ENCODE measurements around the gene FUT8.

Gene FUT8

GRCh38 chr14:65492266-65492665 is 79.7 kb downstream of the FUT8 start:
- no peaks in the 10 kb centered on the region for H3K4me1 ChIP-seq (ENCODE audit: insufficient read depth, insufficient read length)
- no peak overlapping the region for H3K4me3 ChIP-seq (ENCODE audit: insufficient read length, low read depth)
- H3K36me3 ChIP-seq (ENCODE audit: insufficient read depth, insufficient read length, low read length): no peaks in the 10 kb centered on the region
- no peaks in the 10 kb centered on the region for H3K27me3 ChIP-seq (ENCODE audit: insufficient read depth, insufficient read length)
- TF ChIP-seq ZNF274 (IDR thresholded peaks at IDR 0.05; ENCODE audit: low read depth, low read length): no peak
- no peak for DNase-seq (ENCODE audit: low read depth, low spot score)
- peaks cover 3% of the 10 kb centered on the region; the same call in 1 of the 2 replicates for H3K9me3 ChIP-seq (ENCODE audit: insufficient read depth, low read length)
- no peak overlapping the region for H3K9ac ChIP-seq (ENCODE audit: insufficient read length, low read depth)

DNA sequence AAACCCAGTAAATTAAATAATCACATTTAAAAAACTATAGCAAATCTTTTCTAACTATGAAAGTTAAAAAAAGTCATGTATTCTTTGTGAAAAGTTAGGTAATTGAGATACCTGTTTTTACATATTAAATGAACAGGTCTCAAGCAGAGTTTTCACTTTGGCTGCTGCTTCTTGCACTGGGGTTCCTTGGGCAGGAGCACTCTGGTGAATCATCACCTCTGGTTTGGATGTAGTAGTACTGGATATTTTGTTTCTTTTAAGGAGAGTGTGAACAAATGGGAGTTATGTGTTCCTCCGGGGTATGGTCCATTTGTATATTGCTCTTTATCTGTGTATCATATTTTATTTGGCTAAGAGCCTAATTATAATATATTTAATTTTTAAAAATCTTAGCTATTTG is 82.7 kb downstream of the FUT8 start:
- peaks cover 3% of the 10 kb centered on the region; the same call in 1 of the 2 replicates for H3K9me3 ChIP-seq (ENCODE audit: insufficient read depth, low read length)
- no peaks in the 10 kb centered on the region for H3K27me3 ChIP-seq (ENCODE audit: insufficient read depth, insufficient read length)
- no peak overlapping the region for H3K9ac ChIP-seq (ENCODE audit: insufficient read length, low read depth)
- no peak overlapping the region for H3K4me3 ChIP-seq (ENCODE audit: insufficient read length, low read depth)
- no peaks in the 10 kb centered on the region for H3K4me1 ChIP-seq (ENCODE audit: insufficient read depth, insufficient read length)
- DNase-seq (ENCODE audit: low read depth, low spot score): no peak
- TF ChIP-seq ZNF274 (IDR thresholded peaks at IDR 0.05; ENCODE audit: low read depth, low read length) (no peak), YY1 (IDR thresholded peaks at IDR 0.05; ENCODE audit: insufficient read depth, insufficient read length) (no peak), SUZ12 (IDR thresholded peaks at IDR 0.05; ENCODE audit: extremely low read depth, insufficient read depth, insufficient read length) (no peak)
- no peaks in the 10 kb centered on the region for H3K36me3 ChIP-seq (ENCODE audit: insufficient read depth, insufficient read length, low read length)

DNA sequence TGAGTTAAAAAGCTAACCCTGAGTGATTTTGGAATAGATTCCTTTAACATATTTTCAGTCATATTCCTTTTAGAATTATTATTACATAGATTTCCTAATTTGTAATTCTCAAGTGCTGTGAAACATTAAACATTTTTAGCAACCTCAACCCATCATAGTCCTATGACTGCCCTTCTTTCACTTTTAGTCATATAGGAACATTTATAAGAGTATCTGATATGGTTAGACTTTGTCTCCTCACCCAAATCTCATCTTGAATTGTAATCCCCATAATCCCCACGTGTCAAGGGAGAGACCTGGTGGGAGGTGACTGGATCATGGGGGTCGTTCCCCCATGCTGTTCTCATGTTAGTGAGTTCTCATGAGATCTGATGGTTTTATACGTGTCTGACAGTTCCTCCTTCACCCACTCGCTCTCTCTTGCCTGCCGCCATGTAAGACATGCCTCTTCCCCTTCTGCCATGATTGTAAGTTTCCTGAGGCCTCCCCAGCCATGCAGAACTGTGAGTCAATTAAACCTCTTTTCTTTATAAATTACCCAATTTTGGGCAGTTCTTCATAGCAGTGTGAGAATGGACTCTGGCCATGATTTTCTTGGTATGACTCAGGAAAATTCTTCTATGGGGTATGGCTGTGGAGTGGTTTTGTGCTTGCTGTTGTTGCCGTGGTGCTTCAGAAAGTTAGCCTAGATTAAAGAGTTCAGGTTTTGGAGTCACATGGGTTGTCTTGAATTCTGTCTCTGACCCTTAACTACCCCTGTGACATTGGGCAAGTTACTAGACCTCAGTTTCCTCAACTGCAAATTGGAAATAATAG is 83.9 kb downstream of the FUT8 start:
- Histone ChIP-seq H3K9ac (ENCODE audit: insufficient read length, low read depth) (no peak overlapping the region), H3K27me3 (ENCODE audit: insufficient read depth, insufficient read length) (no peaks in the 10 kb centered on the region), H3K36me3 (ENCODE audit: insufficient read depth, insufficient read length, low read length) (no peaks in the 10 kb centered on the region), H3K9me3 (ENCODE audit: insufficient read depth, low read length) (peaks cover 3% of the 10 kb centered on the region; the same call in 1 of the 2 replicates), H3K4me3 (ENCODE audit: insufficient read length, low read depth) (no peak overlapping the region), H3K4me1 (ENCODE audit: insufficient read depth, insufficient read length) (no peaks in the 10 kb centered on the region)
- no peak for DNase-seq (ENCODE audit: low read depth, low spot score)
- TF ChIP-seq ZNF274 (IDR thresholded peaks at IDR 0.05; ENCODE audit: low read depth, low read length) (no peak), SUZ12 (IDR thresholded peaks at IDR 0.05; ENCODE audit: extremely low read depth, insufficient read depth, insufficient read length) (no peak), YY1 (IDR thresholded peaks at IDR 0.05; ENCODE audit: insufficient read depth, insufficient read length) (no peak)

DNA sequence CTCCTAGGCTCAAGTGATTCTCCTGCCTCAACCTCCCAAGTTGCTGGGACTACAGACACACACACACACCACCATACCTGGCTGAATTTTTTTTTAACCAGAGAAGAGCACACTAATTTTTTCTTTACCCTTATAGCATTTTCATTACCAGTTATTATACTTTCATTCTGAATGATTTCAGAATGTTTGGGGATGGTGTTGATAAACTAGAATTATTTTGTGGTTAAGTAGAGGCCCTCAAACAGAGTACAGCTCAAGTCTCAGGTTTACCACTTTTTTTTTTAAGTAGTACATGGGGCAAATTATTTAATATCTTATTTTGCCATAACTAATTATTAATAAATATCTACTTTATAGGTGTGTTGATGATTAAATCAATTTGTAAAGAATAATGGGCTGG is 86.6 kb downstream of the FUT8 start:
- H3K4me3 ChIP-seq (ENCODE audit: insufficient read length, low read depth): no peak overlapping the region
- no peaks in the 10 kb centered on the region for H3K4me1 ChIP-seq (ENCODE audit: insufficient read depth, insufficient read length)
- no peak for DNase-seq (ENCODE audit: low read depth, low spot score)
- no peaks in the 10 kb centered on the region for H3K27me3 ChIP-seq (ENCODE audit: insufficient read depth, insufficient read length)
- no peak for TF ChIP-seq SUZ12 (IDR thresholded peaks at IDR 0.05; ENCODE audit: extremely low read depth, insufficient read depth, insufficient read length)
- TF ChIP-seq ZNF274 (IDR thresholded peaks at IDR 0.05; ENCODE audit: low read depth, low read length): no peak
- no peak for TF ChIP-seq YY1 (IDR thresholded peaks at IDR 0.05; ENCODE audit: insufficient read depth, insufficient read length)
- peaks cover 3% of the 10 kb centered on the region; the same call in 1 of the 2 replicates for H3K9me3 ChIP-seq (ENCODE audit: insufficient read depth, low read length)
- H3K36me3 ChIP-seq (ENCODE audit: insufficient read depth, insufficient read length, low read length): no peaks in the 10 kb centered on the region
- H3K9ac ChIP-seq (ENCODE audit: insufficient read length, low read depth): no peak overlapping the region

GRCh38 chr14:65500075-65500474 is 87.5 kb downstream of the FUT8 start:
- peaks cover 3% of the 10 kb centered on the region; the same call in 1 of the 2 replicates for H3K9me3 ChIP-seq (ENCODE audit: insufficient read depth, low read length)
- H3K4me3 ChIP-seq (ENCODE audit: insufficient read length, low read depth): no peak overlapping the region
- no peaks in the 10 kb centered on the region for H3K36me3 ChIP-seq (ENCODE audit: insufficient read depth, insufficient read length, low read length)
- no peaks in the 10 kb centered on the region for H3K27me3 ChIP-seq (ENCODE audit: insufficient read depth, insufficient read length)
- no peak for DNase-seq (ENCODE audit: low read depth, low spot score)
- H3K9ac ChIP-seq (ENCODE audit: insufficient read length, low read depth): no peak overlapping the region
- TF ChIP-seq ZNF274 (IDR thresholded peaks at IDR 0.05; ENCODE audit: low read depth, low read length): no peak
- no peak for TF ChIP-seq SUZ12 (IDR thresholded peaks at IDR 0.05; ENCODE audit: extremely low read depth, insufficient read depth, insufficient read length)
- no peak for TF ChIP-seq YY1 (IDR thresholded peaks at IDR 0.05; ENCODE audit: insufficient read depth, insufficient read length)
- H3K4me1 ChIP-seq (ENCODE audit: insufficient read depth, insufficient read length): no peaks in the 10 kb centered on the region

DNA sequence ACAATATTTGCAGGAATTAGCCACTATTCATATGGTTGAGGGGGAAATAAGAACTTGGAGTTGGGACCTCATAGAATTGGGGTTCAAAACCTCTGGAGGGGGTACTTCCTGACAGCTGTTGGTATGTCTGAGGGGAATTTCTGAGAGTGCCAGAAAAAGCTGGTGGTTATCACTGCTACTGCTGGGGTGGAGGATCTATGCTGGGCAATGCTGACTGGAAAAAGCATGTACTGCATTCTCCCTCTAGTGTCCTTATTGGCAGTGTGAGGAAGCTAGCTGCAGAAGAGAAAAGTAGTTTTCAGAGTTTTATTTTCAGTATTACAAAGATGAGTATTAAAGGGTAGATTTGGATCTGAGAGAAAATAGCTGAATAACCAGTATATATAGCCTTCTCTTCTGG is 88.8 kb downstream of the FUT8 start:
- no peaks in the 10 kb centered on the region for H3K4me1 ChIP-seq (ENCODE audit: insufficient read depth, insufficient read length)
- H3K4me3 ChIP-seq (ENCODE audit: insufficient read length, low read depth): no peak overlapping the region
- no peaks in the 10 kb centered on the region; the same call in 1 of the 2 replicates for H3K9me3 ChIP-seq (ENCODE audit: insufficient read depth, low read length)
- TF ChIP-seq YY1 (IDR thresholded peaks at IDR 0.05; ENCODE audit: insufficient read depth, insufficient read length) (no peak), ZNF274 (IDR thresholded peaks at IDR 0.05; ENCODE audit: low read depth, low read length) (no peak), SUZ12 (IDR thresholded peaks at IDR 0.05; ENCODE audit: extremely low read depth, insufficient read depth, insufficient read length) (no peak)
- H3K27me3 ChIP-seq (ENCODE audit: insufficient read depth, insufficient read length): no peaks in the 10 kb centered on the region
- no peak overlapping the region for H3K9ac ChIP-seq (ENCODE audit: insufficient read length, low read depth)
- DNase-seq (ENCODE audit: low read depth, low spot score): no peak
- no peaks in the 10 kb centered on the region for H3K36me3 ChIP-seq (ENCODE audit: insufficient read depth, insufficient read length, low read length)

- no peak for DNase-seq (ENCODE audit: low read depth, low spot score)
- H3K9me3 ChIP-seq (ENCODE audit: insufficient read depth, low read length): no peaks in the 10 kb centered on the region
- no peaks in the 10 kb centered on the region for H3K36me3 ChIP-seq (ENCODE audit: insufficient read depth, insufficient read length, low read length)
- no peak overlapping the region for H3K9ac ChIP-seq (ENCODE audit: insufficient read length, low read depth)
- H3K4me3 ChIP-seq (ENCODE audit: insufficient read length, low read depth): no peak overlapping the region
- no peaks in the 10 kb centered on the region for H3K4me1 ChIP-seq (ENCODE audit: insufficient read depth, insufficient read length)
- TF ChIP-seq SUZ12 (IDR thresholded peaks at IDR 0.05; ENCODE audit: extremely low read depth, insufficient read depth, insufficient read length): no peak
- no peak for TF ChIP-seq YY1 (IDR thresholded peaks at IDR 0.05; ENCODE audit: insufficient read depth, insufficient read length)
- TF ChIP-seq ZNF274 (IDR thresholded peaks at IDR 0.05; ENCODE audit: low read depth, low read length): no peak
- H3K27me3 ChIP-seq (ENCODE audit: insufficient read depth, insufficient read length): no peaks in the 10 kb centered on the region
Measured at GRCh38 chr14:65502676-65503124, 90.2 kb downstream of the FUT8 start.
